B cell (primary cell): ENCODE data around the gene GNAI3. TPM values are rescaled to one million over a fixed set of nuclear protein-coding genes. Genes with fewer than 3 reads are reported as not detected.

ENCODE experiments used
- ATAC-seq: fragments of 200-7000 bp; cut with Tn5 transposase; one replicate; pipeline ENCODE4 v1.10.0; 2021; ENCODE audit warnings: low read depth, mild to moderate bottlenecking, moderate number of reproducible peaks, moderate library complexity
- CTCF ChIA-PET: fragments of 350-600 bp; sonication (Branson Sonifier 250); formaldehyde crosslinking; loops from one replicate; lab custom pipeline; 2021; ENCODE audit warnings: antibody characterized with exemption, inconsistent platforms; lab: Charles Lee
- POLR2A ChIA-PET: fragments of 350-600 bp; sonication (Branson Sonifier 250); formaldehyde crosslinking; loops from one replicate; lab custom pipeline; 2021; ENCODE audit warnings: antibody characterized with exemption; lab: Charles Lee
- DNase-seq: peaks from one replicate; pipeline ENCODE4 v3.0.0; 2013
- H2AFZ ChIP-seq: 2 replicates; pipeline ENCODE4 v1.6.1; 2012; ENCODE audit warnings: mild to moderate bottlenecking, low read depth, low read length; ENCODE audit not compliant: insufficient read depth, poor library complexity, severe bottlenecking
- H3K27ac ChIP-seq, 2 donors: 1 replicate in 1 of 2; 2 replicates in 1 of 2; pipeline ENCODE4 v1.5.1; 2012 to 2013; ENCODE audit warnings: low read length in 2 of 2, mild to moderate bottlenecking in 2 of 2, moderate library complexity in 1 of 2
- H3K27me3 ChIP-seq, 4 experiments: fragments of 200-600 bp in 1 of 4; sonication (generic) in 1 of 4; replicated peaks in 1 of 4; 1 replicate in 2 of 4; 2 replicates in 2 of 4; pipeline versions ENCODE4 v1.6.1 to v1.7.0; 2013 to 2016; ENCODE audit warnings: low read length in 3 of 4, mild to moderate bottlenecking in 2 of 4, mixed read lengths in 1 of 4, moderate library complexity in 1 of 4; ENCODE audit not compliant: insufficient read depth in 4 of 4, control insufficient read depth in 3 of 4; ENCODE audit errors: control extremely low read depth in 1 of 4
- H3K36me3 ChIP-seq, 2 experiments: replicated peaks in 1 of 2; 1 replicate in 1 of 2; 2 replicates in 1 of 2; pipeline versions ENCODE4 v1.6.1 to v1.7.1; 2013; ENCODE audit warnings: low read length in 1 of 2; ENCODE audit not compliant: insufficient read depth in 2 of 2, control insufficient read depth in 1 of 2; ENCODE audit errors: control extremely low read depth in 1 of 2, extremely low read depth in 1 of 2
- H3K4me1 ChIP-seq, 2 donors: fragments of 200-600 bp in 1 of 2; sonication (generic) in 1 of 2; 1 replicate in 1 of 2; 2 replicates in 1 of 2; pipeline versions ENCODE4 v1.5.1 to v1.6.1; 2013 to 2017; ENCODE audit warnings: low read length in 2 of 2; ENCODE audit not compliant: control insufficient read depth in 2 of 2, insufficient read depth in 2 of 2
- H3K4me2 ChIP-seq: replicated peaks from 2 replicates; pipeline ENCODE3; 2012; ENCODE audit warnings: mild to moderate bottlenecking, low read depth, low read length; ENCODE audit not compliant: poor library complexity, severe bottlenecking
- H3K4me3 ChIP-seq, 5 experiments: fragments of 200-600 bp in 1 of 5; sonication (generic) in 1 of 5; 1 replicate in 3 of 5; 2 replicates in 2 of 5; pipeline versions ENCODE4 v1.5.1 to v1.7.0; 2011 to 2016; ENCODE audit warnings: low read length in 4 of 5, mild to moderate bottlenecking in 4 of 5, low read depth in 2 of 5, control low read depth in 1 of 5, moderate library complexity in 1 of 5; ENCODE audit not compliant: insufficient read depth in 1 of 5; ENCODE audit errors: control extremely low read depth in 1 of 5, extremely low read depth in 1 of 5
- H3K79me2 ChIP-seq: fragments of 200-600 bp; sonication (generic); one replicate; pipeline ENCODE4 v1.6.0; 2016; ENCODE audit warnings: low read length; ENCODE audit not compliant: control insufficient read depth, insufficient read depth
- H3K9ac ChIP-seq: fragments of 200-600 bp; sonication (generic); 2 replicates; pipeline ENCODE4 v1.6.1; 2017; ENCODE audit warnings: mild to moderate bottlenecking, low read length, moderate library complexity
- H3K9me3 ChIP-seq, 3 donors: one replicate each; pipeline versions ENCODE4 v1.6.1 to v1.7.1; 2013; ENCODE audit warnings: low read length in 2 of 3; ENCODE audit not compliant: control insufficient read depth in 2 of 3, insufficient read depth in 1 of 3; ENCODE audit errors: control extremely low read depth in 1 of 3
- H4K20me1 ChIP-seq: 2 replicates; pipeline ENCODE4 v1.6.0; 2012; ENCODE audit warnings: mild to moderate bottlenecking, low read length; ENCODE audit not compliant: insufficient read depth, control insufficient read depth, poor library complexity, severe bottlenecking
- H3K27ac Mint-ChIP-seq: one replicate; pipeline ENCODE4 v1.8.0; 2021; ENCODE audit warnings: mixed read lengths
- H3K27me3 Mint-ChIP-seq: one replicate; pipeline ENCODE4 v1.8.0; 2021; ENCODE audit warnings: mixed read lengths
- H3K4me1 Mint-ChIP-seq: one replicate; pipeline ENCODE4 v1.8.0; 2021; ENCODE audit warnings: mixed read lengths
- H3K4me3 Mint-ChIP-seq: one replicate; pipeline ENCODE4 v1.8.0; 2021; ENCODE audit warnings: mixed read lengths
- H3K9me3 Mint-ChIP-seq: one replicate; pipeline ENCODE4 v1.8.0; 2022; ENCODE audit warnings: mixed read lengths; ENCODE audit not compliant: insufficient read depth
- EZH2 ChIP-seq: IDR thresholded peaks from 2 replicates; pipeline ENCODE4 v1.6.1; 2012; ENCODE audit warnings: borderline replicate concordance, low read depth, mild to moderate bottlenecking, moderate library complexity, low read length; ENCODE audit not compliant: insufficient read depth, poor library complexity, severe bottlenecking
- WGBS: methylation state at CpG from one replicate; pipeline ENCODE4 v1.1.5; 2013; ENCODE audit warnings: missing lambda C conversion rate; ENCODE audit not compliant: insufficient coverage; 5-methylcytosine and 5-hydroxymethylcytosine counted together
- intact Hi-C: fragments of 100-400 bp; cut with micrococcal nuclease; formaldehyde crosslinking; loops from one replicate; pipeline ENCODE4 v1.10.0; 2022
- polyA plus RNA-seq: library from polyadenylated mRNA; depleted of rRNA; stranded (reverse); fragments of >200 nt; gene quantifications from 2 replicates; pipeline ENCODE4 v1.2.3, GENCODE V29; 2012
- total RNA-seq, 2 donors: library from RNA; stranded (reverse); fragments of 120-200 nt in 1 of 2; gene quantifications; 1 replicate in 1 of 2; 2 replicates in 1 of 2; pipeline versions ENCODE4 v1.2.3 to v1.2.4, GENCODE V29; 2013 to 2022
- TF ChIP-seq, protein P1 (sequence below): fragments of 200-600 bp; IDR thresholded peaks from one replicate; pipeline ENCODE4 v1.8.0; 2022; ENCODE audit warnings: antibody characterized with exemption, mild to moderate bottlenecking

The GNAI3 gene
- total and polyA plus RNA-seq, 2 donors (not counting 1 experiment from before 2014, with no cell fraction given) = 1.6 to 8.5 TPM

- no peaks in the 10 kb centered on the region for H4K20me1 ChIP-seq
- H3K27me3 ChIP-seq = peaks cover 0 to 2% (median 0%) of the 10 kb centered on the region in 4 experiments
- peak; percentile 6 for DNase-seq
- CTCF ChIA-PET = interaction anchor here (0.9 to 16.5 kb wide), 11 partner anchors 9 to 378 kb away, joined by 3 to 276 read pairs (median 4); partner anchors contain the start of genes AHCYL1, AMPD2, GNAT2 and GPR61
- H3K36me3 ChIP-seq = peaks cover 0 to 4% of the 10 kb centered on the region in 2 experiments
- H3K79me2 ChIP-seq = no peaks in the 10 kb centered on the region
- H3K27ac ChIP-seq = no peak overlapping the region
- intact Hi-C loops = no loop called here
- no peak overlapping the region for H3K9ac ChIP-seq
- peaks cover 4% of the 10 kb centered on the region for H3K27me3 Mint-ChIP-seq
- TF ChIP-seq EZH2 = no peak
- TF ChIP-seq, protein P1, sequence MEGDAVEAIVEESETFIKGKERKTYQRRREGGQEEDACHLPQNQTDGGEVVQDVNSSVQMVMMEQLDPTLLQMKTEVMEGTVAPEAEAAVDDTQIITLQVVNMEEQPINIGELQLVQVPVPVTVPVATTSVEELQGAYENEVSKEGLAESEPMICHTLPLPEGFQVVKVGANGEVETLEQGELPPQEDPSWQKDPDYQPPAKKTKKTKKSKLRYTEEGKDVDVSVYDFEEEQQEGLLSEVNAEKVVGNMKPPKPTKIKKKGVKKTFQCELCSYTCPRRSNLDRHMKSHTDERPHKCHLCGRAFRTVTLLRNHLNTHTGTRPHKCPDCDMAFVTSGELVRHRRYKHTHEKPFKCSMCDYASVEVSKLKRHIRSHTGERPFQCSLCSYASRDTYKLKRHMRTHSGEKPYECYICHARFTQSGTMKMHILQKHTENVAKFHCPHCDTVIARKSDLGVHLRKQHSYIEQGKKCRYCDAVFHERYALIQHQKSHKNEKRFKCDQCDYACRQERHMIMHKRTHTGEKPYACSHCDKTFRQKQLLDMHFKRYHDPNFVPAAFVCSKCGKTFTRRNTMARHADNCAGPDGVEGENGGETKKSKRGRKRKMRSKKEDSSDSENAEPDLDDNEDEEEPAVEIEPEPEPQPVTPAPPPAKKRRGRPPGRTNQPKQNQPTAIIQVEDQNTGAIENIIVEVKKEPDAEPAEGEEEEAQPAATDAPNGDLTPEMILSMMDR = no peak
- no peak overlapping the region for H3K27ac Mint-ChIP-seq
- no peaks in the 10 kb centered on the region for H3K9me3 Mint-ChIP-seq
- H2AFZ ChIP-seq = no peak overlapping the region
- no peak overlapping the region for H3K4me2 ChIP-seq
- 78% methylated on average over 5 of the region's 9 CpGs for WGBS
- H3K4me3 Mint-ChIP-seq = no peak overlapping the region
- H3K9me3 ChIP-seq = no peaks in the 10 kb centered on the region
- peaks cover 0 to 7% of the 10 kb centered on the region in 2 donors for H3K4me1 ChIP-seq
- POLR2A ChIA-PET = interaction anchor here (0.8 kb wide), 1 partner anchor 88 kb away, joined by 3 read pairs; the partner anchor contains the start of gene GNAI3
- peaks cover 10% of the 10 kb centered on the region for H3K4me1 Mint-ChIP-seq
- no peak overlapping the region for H3K4me3 ChIP-seq
- ATAC-seq = no peak
These were observed 88.0 kb downstream of the GNAI3 start for GRCh38 chr1:109636201-109636952.

- H3K9me3 Mint-ChIP-seq = no peaks in the 10 kb centered on the region
- Histone ChIP-seq H3K4me1 (peaks cover 0 to 7% of the 10 kb centered on the region in 2 donors), H3K4me3 (no peak overlapping the region), H3K27ac (no peak overlapping the region), H3K4me2 (no peak overlapping the region), H3K9me3 (no peaks in the 10 kb centered on the region), H3K9ac (no peak overlapping the region), H3K27me3 (peaks cover 0 to 2% (median 0%) of the 10 kb centered on the region in 4 experiments), H4K20me1 (no peaks in the 10 kb centered on the region), H2AFZ (no peak overlapping the region), H3K79me2 (no peaks in the 10 kb centered on the region), H3K36me3 (no peaks in the 10 kb centered on the region)
- intact Hi-C loops = no loop called here
- 92% methylated on average over 4 of the region's 7 CpGs for WGBS
- ATAC-seq (no peak), DNase-seq (peak; percentile 1)
- ChIA-PET POLR2A (interaction anchor here (0.8 kb wide), 1 partner anchor 89 kb away, joined by 3 read pairs; the partner anchor contains the start of gene GNAI3), CTCF (interaction anchor here (1.1 to 16.5 kb wide), 8 partner anchors 13 to 377 kb away, joined by 3 to 276 read pairs (median 50); partner anchors contain the start of genes AHCYL1, AMPD2, GNAT2 and GPR61)
- H3K4me1 Mint-ChIP-seq = peaks cover 10% of the 10 kb centered on the region
- no peak overlapping the region for H3K27ac Mint-ChIP-seq
- TF ChIP-seq, protein P1 = no peak
- no peak for TF ChIP-seq EZH2
- H3K4me3 Mint-ChIP-seq = no peak overlapping the region
- H3K27me3 Mint-ChIP-seq = peaks cover 4% of the 10 kb centered on the region
These were observed 89.0 kb downstream of the GNAI3 start for GRCh38 chr1:109637446-109637845.
